HFFc6 (cell line): ENCODE data around the gene KCNAB1. TPM values are rescaled to one million over a fixed set of nuclear protein-coding genes. Genes with fewer than 3 reads are reported as not detected.
A peak's percentile ranks its signal among the peaks of the same experiment; 100 is the strongest.

Experiments used
- DNase-seq: peaks from one replicate; pipeline ENCODE4 v3.0.0-alpha.2; 2018
- H3K27ac Mint-ChIP-seq: 2 replicates; pipeline ENCODE4 v1.8.0; 2020; ENCODE audit warnings: mild to moderate bottlenecking, mixed read lengths
- H3K27me3 Mint-ChIP-seq: 2 replicates; pipeline ENCODE4 v1.8.0; 2021; ENCODE audit warnings: mild to moderate bottlenecking, moderate library complexity, mixed read lengths; ENCODE audit not compliant: insufficient read depth
- H3K36me3 Mint-ChIP-seq: 2 replicates; pipeline ENCODE4 v1.8.0; 2021; ENCODE audit warnings: low read depth, mixed read lengths
- H3K4me1 Mint-ChIP-seq: 2 replicates; pipeline ENCODE4 v1.8.0; 2020; ENCODE audit warnings: low read depth, mixed read lengths
- H3K4me3 Mint-ChIP-seq: 2 replicates; pipeline ENCODE4 v1.8.0; 2020; ENCODE audit warnings: mild to moderate bottlenecking, moderate library complexity, mixed read lengths
- H3K9me3 Mint-ChIP-seq: 2 replicates; pipeline ENCODE4 v1.8.0; 2020; ENCODE audit warnings: mild to moderate bottlenecking, mixed read lengths
- CTCF ChIP-seq: fragments of 200-600 bp; sonication (generic); IDR thresholded peaks from 2 replicates; pipeline ENCODE4 v1.5.0; 2021; ENCODE audit warnings: antibody characterized with exemption, mild to moderate bottlenecking
- total RNA-seq, 6 experiments: library from RNA; stranded (reverse); fragmentation: NEBNext Ultra II Directional; extraction: Animal tissue kit (Norgen Biotek cat#: 25700); gene quantifications; 2 replicates in 1 of 6; 3 replicates in 5 of 6; pipeline ENCODE4 v1.2.3, GENCODE V29; 2021

Gene KCNAB1
- total RNA-seq, 6 experiments from 2014 or later, result not detected

DNA sequence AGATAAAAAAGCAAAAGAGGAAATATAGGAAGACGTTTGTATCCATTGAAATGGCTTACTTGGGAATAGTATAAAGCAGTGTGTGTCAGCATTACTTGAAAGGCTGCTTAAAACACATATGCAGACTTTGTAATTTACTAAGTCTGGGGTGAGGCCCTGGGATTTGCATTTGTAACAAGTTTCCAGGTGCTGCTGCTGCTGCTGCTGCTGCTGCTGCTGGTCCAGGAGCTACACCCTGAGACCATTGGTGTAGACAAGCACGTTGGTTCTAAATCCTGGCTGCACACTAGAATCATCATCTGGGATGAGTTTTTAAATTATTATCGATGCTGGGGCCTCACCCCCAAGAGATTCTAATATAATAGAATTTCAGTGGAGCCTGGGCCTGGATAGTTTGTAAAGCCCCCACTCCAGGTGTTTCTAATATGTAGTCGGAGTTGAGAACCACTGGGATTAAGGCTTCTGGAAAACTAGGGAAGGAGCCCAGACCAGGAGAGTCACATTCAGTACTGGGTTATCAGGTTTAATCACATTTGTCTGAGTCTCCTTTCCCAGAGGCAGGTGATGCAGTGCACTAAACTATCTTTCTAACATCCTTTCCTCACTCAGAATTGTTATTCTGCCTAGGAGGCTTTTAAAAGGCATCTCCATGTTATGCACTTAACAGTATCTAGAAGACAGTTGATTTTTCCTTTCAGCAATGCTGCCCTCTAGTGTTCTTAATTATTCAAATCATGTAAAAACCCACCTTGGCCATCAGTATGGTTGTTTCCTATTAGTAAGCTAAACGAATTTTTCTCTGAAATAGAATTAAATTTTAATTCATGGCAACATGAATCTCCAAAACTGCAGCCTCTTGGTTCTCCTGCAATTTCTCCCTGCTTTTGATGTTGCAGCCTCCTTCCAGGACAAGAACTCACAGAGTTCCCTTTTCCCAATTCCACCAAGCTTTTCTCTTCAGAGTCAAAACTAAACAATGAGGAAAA is 389.1 kb downstream of the KCNAB1 start:
- Mint-ChIP-seq H3K9me3 (no peaks in the 10 kb centered on the region), H3K27ac (no peak overlapping the region), H3K4me3 (no peak overlapping the region), H3K36me3 (no peaks in the 10 kb centered on the region), H3K27me3 (peaks cover 13% of the 10 kb centered on the region), H3K4me1 (peaks cover 14% of the 10 kb centered on the region)
- peak; percentile 88 for TF ChIP-seq CTCF
- DNase-seq, result peak; percentile 60

DNA sequence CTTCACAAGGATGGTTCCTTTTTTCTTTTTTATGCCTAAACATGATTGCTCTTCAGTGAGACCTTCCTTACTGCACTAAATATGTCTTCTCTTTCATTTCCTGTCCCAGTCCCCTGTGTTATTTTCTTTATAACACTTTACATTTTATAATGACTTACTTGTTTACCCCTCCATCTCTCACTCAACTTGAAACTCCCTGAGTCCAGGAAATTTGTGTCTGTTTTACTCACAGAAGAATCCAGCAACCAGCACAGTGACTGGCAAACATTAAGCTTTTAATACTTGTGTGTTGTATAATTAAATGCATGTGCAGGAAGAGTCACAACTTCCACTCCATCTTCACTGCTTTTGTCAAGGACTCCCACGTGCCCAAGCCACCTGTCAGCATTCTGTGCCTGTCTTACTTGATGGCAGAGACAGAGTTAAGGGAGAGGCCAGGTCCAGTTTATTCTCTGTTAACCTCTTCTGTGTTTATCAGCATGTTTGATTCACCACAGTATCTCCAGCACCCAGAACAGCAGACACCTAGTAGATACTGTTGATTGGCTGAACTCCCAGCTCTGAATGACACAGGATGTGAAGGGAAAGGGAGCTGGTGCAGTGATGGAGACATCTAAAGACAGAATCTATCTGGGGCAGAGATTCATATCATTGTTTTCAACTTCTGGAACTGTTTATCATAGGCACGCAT is 391.8 kb downstream of the KCNAB1 start:
- H3K4me3 Mint-ChIP-seq, result no peak overlapping the region
- peaks cover 18% of the 10 kb centered on the region for H3K4me1 Mint-ChIP-seq
- no peaks in the 10 kb centered on the region for H3K9me3 Mint-ChIP-seq
- H3K27ac Mint-ChIP-seq, result no peak overlapping the region
- peaks cover 10% of the 10 kb centered on the region for H3K27me3 Mint-ChIP-seq
- no peak for TF ChIP-seq CTCF
- no peaks in the 10 kb centered on the region for H3K36me3 Mint-ChIP-seq
- DNase-seq, result no peak

DNA sequence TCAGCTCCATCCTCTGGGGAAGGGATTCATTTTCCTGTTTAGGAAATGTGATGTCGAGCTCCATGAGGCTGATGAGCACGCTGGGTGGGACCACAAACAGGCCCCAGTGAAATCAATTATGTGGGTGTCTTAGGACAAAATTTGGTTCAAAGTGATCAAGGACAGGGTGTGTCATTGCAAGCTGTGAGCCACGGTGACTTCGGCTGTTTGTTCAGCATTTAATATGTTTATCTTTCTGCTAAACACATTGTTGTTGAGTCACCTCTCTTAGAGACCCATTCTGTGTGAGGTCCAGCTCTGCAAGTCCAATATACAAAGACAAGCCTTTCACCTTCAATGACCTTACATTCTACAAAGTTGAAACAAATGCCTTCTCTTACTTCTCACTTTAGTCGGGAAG is 393.2 kb downstream of the KCNAB1 start:
- TF ChIP-seq CTCF, result no peak
- peaks cover 17% of the 10 kb centered on the region for H3K4me1 Mint-ChIP-seq
- H3K27me3 Mint-ChIP-seq, result peaks cover 10% of the 10 kb centered on the region
- DNase-seq, result no peak
- no peaks in the 10 kb centered on the region for H3K36me3 Mint-ChIP-seq
- no peaks in the 10 kb centered on the region for H3K9me3 Mint-ChIP-seq
- no peak overlapping the region for H3K27ac Mint-ChIP-seq
- no peak overlapping the region for H3K4me3 Mint-ChIP-seq

GRCh38 chr3:156516284-156516683 is 395.9 kb downstream of the KCNAB1 start:
- Mint-ChIP-seq H3K27me3 (peaks cover 4% of the 10 kb centered on the region; the same call in 1 of the 2 replicates), H3K36me3 (no peaks in the 10 kb centered on the region), H3K9me3 (no peaks in the 10 kb centered on the region), H3K27ac (no peak overlapping the region), H3K4me1 (peaks cover 17% of the 10 kb centered on the region), H3K4me3 (no peak overlapping the region)
- DNase-seq, result no peak
- TF ChIP-seq CTCF, result no peak

DNA sequence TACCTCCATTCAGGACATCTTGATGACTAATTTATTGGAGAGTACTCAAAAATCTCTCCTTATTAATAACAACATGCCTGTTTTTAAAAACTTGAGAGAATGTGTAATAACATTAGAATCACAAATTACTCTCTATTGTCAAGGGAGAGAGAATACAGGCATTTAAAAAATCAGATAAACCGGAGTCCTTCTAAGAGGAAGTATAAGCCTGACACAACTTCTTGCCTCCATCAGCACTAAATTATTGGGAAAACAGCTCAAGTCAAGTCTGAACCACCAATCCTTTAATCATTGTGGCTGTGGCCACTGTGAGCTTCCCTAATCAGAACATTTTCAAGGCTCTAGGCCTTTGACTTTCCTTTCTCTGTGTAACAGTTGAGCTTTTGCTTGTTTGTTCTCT is 396.6 kb downstream of the KCNAB1 start:
- DNase-seq, result no peak
- no peaks in the 10 kb centered on the region for H3K9me3 Mint-ChIP-seq
- no peak for TF ChIP-seq CTCF
- H3K27me3 Mint-ChIP-seq, result no peaks in the 10 kb centered on the region
- H3K4me1 Mint-ChIP-seq, result peaks cover 17% of the 10 kb centered on the region
- no peaks in the 10 kb centered on the region for H3K36me3 Mint-ChIP-seq
- H3K4me3 Mint-ChIP-seq, result no peak overlapping the region
- H3K27ac Mint-ChIP-seq, result no peak overlapping the region
